Neuronal stem cell (in vitro differentiated cells): ENCODE measurements around the gene NUP62.

ENCODE experiments used
- DNase-seq: peaks from one replicate; pipeline ENCODE4 v3.0.0-alpha.2; 2013; ENCODE audit warnings: low spot score
- H2AFZ ChIP-seq: one replicate; pipeline ENCODE4 v1.6.1; 2013; ENCODE audit warnings: mild to moderate bottlenecking, low read length, inconsistent platforms
- H2AK5ac ChIP-seq: 2 replicates; pipeline ENCODE4 v1.6.1; 2013; ENCODE audit warnings: low read depth, mild to moderate bottlenecking, inconsistent platforms, low read length, moderate library complexity, mixed read lengths
- H2BK120ac ChIP-seq: 2 replicates; pipeline ENCODE4 v1.6.1; 2013; ENCODE audit warnings: low read depth, mild to moderate bottlenecking, inconsistent platforms, low read length, moderate library complexity, mixed read lengths
- H2BK12ac ChIP-seq: one replicate; pipeline ENCODE4 v1.6.1; 2013; ENCODE audit warnings: low read length, inconsistent platforms
- H2BK15ac ChIP-seq: 2 replicates; pipeline ENCODE4 v1.6.1; 2013; ENCODE audit warnings: mild to moderate bottlenecking, low read length, inconsistent platforms, mixed read lengths
- H2BK5ac ChIP-seq: one replicate; pipeline ENCODE4 v1.6.1; 2013; ENCODE audit warnings: inconsistent platforms, mild to moderate bottlenecking, low read length, moderate library complexity
- H3K14ac ChIP-seq: one replicate; pipeline ENCODE4 v1.6.1; 2013; ENCODE audit warnings: low read length, inconsistent platforms
- H3K18ac ChIP-seq: 2 replicates; pipeline ENCODE4 v1.6.1; 2013; ENCODE audit warnings: low read length, inconsistent platforms
- H3K23ac ChIP-seq: 2 replicates; pipeline ENCODE4 v1.6.1; 2013; ENCODE audit warnings: low read depth, mild to moderate bottlenecking, mixed read lengths, low read length, inconsistent platforms; ENCODE audit not compliant: poor library complexity
- H3K27ac ChIP-seq: replicated peaks from 3 replicates; pipeline ENCODE4 v1.5.1; 2013; ENCODE audit warnings: low read length, inconsistent platforms
- H3K27me3 ChIP-seq, 3 experiments: 2 replicates each; pipeline ENCODE4 v1.6.1; 2013; ENCODE audit warnings: low read length in 3 of 3, mild to moderate bottlenecking in 2 of 3, inconsistent platforms in 1 of 3, low read depth in 1 of 3, mixed read lengths in 1 of 3, moderate library complexity in 1 of 3; ENCODE audit not compliant: control insufficient read depth in 3 of 3, insufficient read depth in 3 of 3
- H3K36me3 ChIP-seq, 2 donors: replicated peaks in 1 of 2; 2 replicates each; pipeline ENCODE4 v1.6.1; 2013; ENCODE audit warnings: low read length in 2 of 2; ENCODE audit not compliant: control insufficient read depth in 2 of 2, insufficient read depth in 2 of 2
- H3K4ac ChIP-seq: 2 replicates; pipeline ENCODE4 v1.6.1; 2013; ENCODE audit warnings: inconsistent platforms, mild to moderate bottlenecking, low read length, moderate library complexity
- H3K4me1 ChIP-seq, 2 donors: 1 replicate in 1 of 2; 2 replicates in 1 of 2; pipeline ENCODE4 v1.6.1; 2013; ENCODE audit warnings: low read length in 2 of 2, low read depth in 1 of 2; ENCODE audit not compliant: control insufficient read depth in 2 of 2, insufficient read depth in 1 of 2
- H3K4me2 ChIP-seq: one replicate; pipeline ENCODE4 v1.6.1; 2013; ENCODE audit warnings: mild to moderate bottlenecking, low read length, inconsistent platforms; ENCODE audit not compliant: insufficient read depth, poor library complexity, severe bottlenecking
- H3K4me3 ChIP-seq, 2 donors: 2 replicates each; pipeline ENCODE4 v1.5.1; 2013; ENCODE audit warnings: low read length in 2 of 2, mild to moderate bottlenecking in 2 of 2, inconsistent platforms in 1 of 2, moderate library complexity in 1 of 2
- H3K79me1 ChIP-seq: one replicate; pipeline ENCODE4 v1.6.1; 2013; ENCODE audit warnings: low read depth, mild to moderate bottlenecking, inconsistent platforms, low read length, moderate library complexity
- H3K9ac ChIP-seq: one replicate; pipeline ENCODE4 v1.6.1; 2013; ENCODE audit warnings: mild to moderate bottlenecking, low read depth, low read length, inconsistent platforms; ENCODE audit not compliant: poor library complexity
- H3K9me3 ChIP-seq, 2 donors: replicated peaks in 1 of 2; 2 replicates each; pipeline versions ENCODE3 to v1.6.1; 2013; ENCODE audit warnings: low read length in 2 of 2, mild to moderate bottlenecking in 2 of 2, inconsistent platforms in 1 of 2, low read depth in 1 of 2, mixed read lengths in 1 of 2, moderate library complexity in 1 of 2; ENCODE audit not compliant: control insufficient read depth in 2 of 2, insufficient read depth in 1 of 2
- H4K8ac ChIP-seq: one replicate; pipeline ENCODE4 v1.6.1; 2013; ENCODE audit warnings: low read depth, mild to moderate bottlenecking, inconsistent platforms, low read length, moderate library complexity
- H4K91ac ChIP-seq: one replicate; pipeline ENCODE4 v1.6.1; 2013; ENCODE audit warnings: low read length, low read depth, mild to moderate bottlenecking, inconsistent platforms; ENCODE audit not compliant: poor library complexity
- WGBS, 2 donors: extraction: QIAGEN DNeasy Blood & Tissue Kit; methylation state at CpG; one replicate each; pipeline ENCODE4 v1.1.7; 2013; ENCODE audit warnings: missing lambda C conversion rate in 2 of 2, mixed read lengths in 1 of 2; ENCODE audit not compliant: insufficient read length in 2 of 2, insufficient replicate concordance in 1 of 2; ENCODE audit errors: extremely low coverage in 2 of 2; 5-methylcytosine and 5-hydroxymethylcytosine counted together

The NUP62 gene

DNA sequence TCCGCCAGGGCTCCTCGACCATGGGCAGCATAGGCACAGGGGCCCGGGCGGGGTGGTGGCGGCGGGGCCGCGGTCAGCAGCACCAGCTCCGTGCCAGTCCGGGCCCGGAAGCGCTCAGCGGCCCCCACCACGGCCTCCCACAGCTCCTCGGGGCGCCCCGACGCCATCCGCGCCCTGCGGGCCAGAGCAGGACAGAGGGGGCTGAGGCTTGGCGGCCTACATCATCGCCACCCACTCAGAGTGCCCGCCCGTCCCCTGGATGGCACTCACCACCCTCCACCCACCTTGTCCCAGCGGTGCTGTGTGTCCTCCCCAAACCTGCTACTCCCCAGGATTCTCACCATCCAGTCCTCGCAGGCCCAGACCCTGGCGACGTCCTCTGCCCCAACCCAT lies 56.2 kb downstream of the NUP62 start:
- Histone ChIP-seq H3K4ac (no peak overlapping the region), H2BK5ac (no peak overlapping the region), H3K4me2 (no peak overlapping the region), H4K91ac (no peak overlapping the region), H2AFZ (no peak overlapping the region), H4K8ac (no peak overlapping the region), H2AK5ac (no peak overlapping the region), H3K27me3 (no peaks in the 10 kb centered on the region), H2BK120ac (no peak overlapping the region), H3K9ac (no peak overlapping the region), H2BK15ac (no peak overlapping the region), H3K36me3 (peaks cover 2 to 9% of the 10 kb centered on the region in 2 donors), H3K23ac (peak overlapping the region; percentile 46), H3K79me1 (peaks cover 10% of the 10 kb centered on the region), H3K4me1 (peaks cover 12 to 16% of the 10 kb centered on the region in 2 donors), H3K18ac (no peak overlapping the region), H3K4me3 (no peak overlapping the region), H3K9me3 (no peaks in the 10 kb centered on the region), H2BK12ac (no peak overlapping the region), H3K14ac (no peak overlapping the region), H3K27ac (no peak overlapping the region)
- WGBS, 2 donors: no CpG with 5 or more reads among the region's 29 CpGs
- no peak for DNase-seq

DNA sequence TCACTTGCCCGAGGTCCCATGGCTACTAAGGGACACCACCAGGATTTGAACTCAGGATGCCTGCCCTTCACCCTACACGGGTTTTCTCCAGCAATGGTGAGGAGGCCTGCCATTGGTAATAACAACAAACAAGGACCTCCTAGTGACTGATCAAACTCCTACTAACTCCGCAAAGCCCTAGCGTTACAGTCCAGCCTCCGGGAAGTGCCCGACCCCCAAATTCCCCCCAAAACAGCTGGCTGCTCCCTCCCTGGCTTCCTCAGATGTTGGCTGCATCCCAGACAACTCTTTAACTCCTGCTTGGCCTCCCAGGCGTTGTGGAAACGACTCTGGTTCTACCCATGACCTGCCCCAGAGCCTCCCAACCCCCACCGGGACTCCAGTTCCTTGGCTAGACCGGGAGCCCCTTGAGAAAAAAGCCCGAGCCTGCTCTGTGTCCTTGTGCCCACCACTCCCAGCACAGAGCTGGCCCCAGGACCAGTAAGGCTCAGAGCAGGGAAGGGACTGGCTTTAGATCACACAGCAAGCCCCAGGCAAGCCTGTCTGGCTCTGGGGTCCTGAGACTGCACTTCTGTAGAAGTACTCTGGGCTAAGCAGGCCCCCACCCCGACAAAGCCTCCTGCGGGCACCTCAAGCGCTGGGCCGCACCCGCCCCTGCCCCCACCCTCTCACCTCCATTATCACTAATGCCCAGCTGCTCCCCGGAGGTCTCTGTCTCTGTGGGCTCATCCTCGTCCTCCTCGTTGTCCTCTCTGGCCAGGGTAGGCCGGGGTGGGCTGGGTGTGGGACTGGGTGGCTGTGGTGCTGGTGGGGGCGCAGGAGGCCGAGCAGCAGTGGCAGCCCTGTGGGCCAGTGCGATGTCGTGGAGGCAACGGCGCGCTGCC lies 56.8 kb downstream of the NUP62 start:
- H3K27ac ChIP-seq: no peak overlapping the region
- H3K79me1 ChIP-seq: peaks cover 10% of the 10 kb centered on the region
- no peak overlapping the region for H4K91ac ChIP-seq
- H2BK120ac ChIP-seq: peak overlapping the region; percentile 39
- no peak overlapping the region for H2BK5ac ChIP-seq
- H2AK5ac ChIP-seq: no peak overlapping the region
- no CpG with 5 or more reads among the region's 27 CpGs for WGBS, 2 donors
- no peak overlapping the region for H3K9ac ChIP-seq
- no peak overlapping the region for H3K4ac ChIP-seq
- no peak overlapping the region for H2AFZ ChIP-seq
- no peak overlapping the region for H2BK12ac ChIP-seq
- no peak overlapping the region for H2BK15ac ChIP-seq
- no peak overlapping the region for H4K8ac ChIP-seq
- no peak overlapping the region for H3K4me2 ChIP-seq
- DNase-seq: no peak
- H3K14ac ChIP-seq: no peak overlapping the region
- peaks cover 2 to 9% of the 10 kb centered on the region in 2 donors for H3K36me3 ChIP-seq
- no peak overlapping the region for H3K23ac ChIP-seq
- peaks cover 13 to 16% of the 10 kb centered on the region in 2 donors for H3K4me1 ChIP-seq
- no peaks in the 10 kb centered on the region for H3K27me3 ChIP-seq
- H3K9me3 ChIP-seq: no peaks in the 10 kb centered on the region
- no peak overlapping the region for H3K18ac ChIP-seq
- no peak overlapping the region for H3K4me3 ChIP-seq

DNA sequence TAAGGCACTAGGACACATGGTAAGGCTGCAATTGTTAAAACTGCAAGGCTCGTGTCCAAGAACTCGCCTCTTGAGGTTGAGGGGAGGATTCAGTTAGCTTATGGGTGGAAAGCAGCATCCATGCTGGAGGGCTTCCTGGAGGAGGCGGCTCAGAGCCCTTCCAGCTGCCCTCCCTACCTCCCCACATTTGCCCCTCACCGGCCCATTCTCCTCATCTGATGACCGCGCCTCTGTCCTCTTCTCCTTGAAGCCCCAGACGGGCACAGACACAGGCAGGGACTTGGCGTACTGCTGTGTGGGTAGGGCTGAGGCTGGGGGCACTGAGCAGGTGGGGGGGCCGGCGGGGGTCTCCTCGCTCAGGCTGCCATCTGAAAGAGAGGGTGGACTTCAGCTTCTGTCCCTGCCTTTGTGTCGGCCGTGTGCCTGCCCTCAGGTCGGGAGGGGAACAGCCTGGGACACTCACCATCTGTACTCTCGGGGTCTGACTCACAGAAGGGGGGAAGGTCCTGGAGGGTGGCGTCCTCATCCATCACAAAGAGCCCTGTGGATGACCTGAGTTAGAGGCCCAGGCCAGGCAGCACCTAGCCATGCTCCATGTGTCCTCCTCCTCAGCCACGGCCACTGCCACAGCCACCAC lies 57.8 kb downstream of the NUP62 start:
- no peak overlapping the region for H2BK5ac ChIP-seq
- H4K91ac ChIP-seq: no peak overlapping the region
- H3K4me3 ChIP-seq: no peak overlapping the region
- no peak overlapping the region for H3K18ac ChIP-seq
- no peak overlapping the region for H3K27ac ChIP-seq
- H3K4ac ChIP-seq: no peak overlapping the region
- no peak overlapping the region for H2BK120ac ChIP-seq
- H3K27me3 ChIP-seq: no peaks in the 10 kb centered on the region
- H3K4me1 ChIP-seq: peaks cover 15 to 16% of the 10 kb centered on the region in 2 donors
- H4K8ac ChIP-seq: no peak overlapping the region
- DNase-seq: no peak
- WGBS, 2 donors: no CpG with 5 or more reads among the region's 17 CpGs
- H2AK5ac ChIP-seq: peak overlapping the region; percentile 99
- no peak overlapping the region for H3K23ac ChIP-seq
- no peak overlapping the region for H2BK12ac ChIP-seq
- H3K36me3 ChIP-seq: peaks cover 2 to 9% of the 10 kb centered on the region in 2 donors
- peak overlapping the region; percentile 60 for H2BK15ac ChIP-seq
- H3K79me1 ChIP-seq: peaks cover 10% of the 10 kb centered on the region
- no peak overlapping the region for H3K14ac ChIP-seq
- H3K4me2 ChIP-seq: no peak overlapping the region
- no peak overlapping the region for H2AFZ ChIP-seq
- peak overlapping the region; percentile 13 for H3K9ac ChIP-seq
- H3K9me3 ChIP-seq: no peaks in the 10 kb centered on the region

DNA sequence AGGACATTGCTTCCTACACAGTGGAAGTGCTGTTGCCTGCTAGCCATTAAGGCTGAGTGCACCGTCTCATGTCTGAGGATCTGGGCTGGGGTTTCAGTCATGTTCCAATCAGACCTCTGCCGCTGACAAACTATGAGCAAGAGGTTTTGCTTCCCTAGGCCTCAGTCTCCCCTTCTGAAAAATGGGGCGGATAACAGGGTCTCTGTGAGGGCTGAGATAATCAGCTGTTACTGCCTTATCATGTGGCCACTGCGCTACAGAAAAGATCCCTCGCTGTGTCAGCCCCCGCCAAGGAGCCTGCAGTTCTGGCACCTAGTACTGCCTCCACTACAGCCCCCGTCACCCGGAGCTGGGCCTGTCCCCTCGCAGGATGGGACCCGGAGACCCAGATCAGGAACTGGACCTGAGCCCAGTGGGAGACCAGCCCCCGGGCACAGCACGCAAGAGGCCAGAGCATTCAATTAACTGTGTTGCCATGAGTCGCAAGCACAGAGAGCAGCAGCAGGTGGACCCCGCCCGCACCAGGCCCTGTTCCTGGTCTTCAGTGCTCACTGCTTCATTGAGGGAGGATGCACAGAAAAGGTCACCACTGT lies 58.9 kb downstream of the NUP62 start:
- H3K36me3 ChIP-seq: peaks cover 2 to 13% of the 10 kb centered on the region in 2 donors
- H3K79me1 ChIP-seq: peaks cover 10% of the 10 kb centered on the region
- H4K8ac ChIP-seq: peak overlapping the region; percentile 70
- H3K4me3 ChIP-seq: peak overlapping the region; percentile 50 to 82
- peak overlapping the region; percentile 92 for H3K23ac ChIP-seq
- H3K14ac ChIP-seq: peak overlapping the region; percentile 86
- DNase-seq: no peak
- H3K27ac ChIP-seq: peak overlapping the region; percentile 90
- H2BK120ac ChIP-seq: no peak overlapping the region
- no CpG with 5 or more reads among the region's 15 CpGs for WGBS, 2 donors
- H2BK15ac ChIP-seq: peak overlapping the region; percentile 60
- H3K9me3 ChIP-seq: no peaks in the 10 kb centered on the region
- peak overlapping the region; percentile 93 for H4K91ac ChIP-seq
- H3K9ac ChIP-seq: peak overlapping the region; percentile 96
- peak overlapping the region; percentile 99 for H2AK5ac ChIP-seq
- no peak overlapping the region for H2AFZ ChIP-seq
- peak overlapping the region; percentile 98 for H3K18ac ChIP-seq
- peak overlapping the region; percentile 58 for H3K4me2 ChIP-seq
- peak overlapping the region; percentile 42 for H3K4ac ChIP-seq
- peak overlapping the region; percentile 91 for H2BK12ac ChIP-seq
- H3K4me1 ChIP-seq: peaks cover 16 to 19% of the 10 kb centered on the region in 2 donors
- H3K27me3 ChIP-seq: no peaks in the 10 kb centered on the region
- H2BK5ac ChIP-seq: peak overlapping the region; percentile 96
